ENCODE results near the gene DGLUCY. TPM values are rescaled to one million over a fixed set of nuclear protein-coding genes. Genes with fewer than 3 reads are reported as not detected.

The DGLUCY gene
- polyA plus RNA-seq, 1 experiment, result 22.1 TPM

DNA sequence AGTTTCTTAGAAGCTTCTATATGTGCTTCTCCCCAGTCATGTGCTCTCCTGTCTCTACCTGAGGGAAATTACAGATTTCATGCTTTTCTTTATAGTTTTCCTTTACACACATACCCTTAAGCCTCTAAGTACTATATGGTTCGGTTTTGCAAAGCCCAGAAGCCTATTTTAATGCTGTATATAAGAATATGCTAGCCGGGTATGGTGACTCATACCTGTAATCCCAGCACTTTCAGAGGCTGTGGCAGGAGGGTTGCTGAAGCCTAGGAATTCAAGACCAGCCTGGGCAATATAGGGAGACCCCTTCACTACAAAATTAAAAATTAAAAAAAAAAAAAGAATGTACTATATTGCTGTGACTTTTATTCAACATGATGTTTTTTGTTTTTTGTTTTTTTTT is 15.4 kb downstream of the DGLUCY start:
- H3K27me3 ChIP-seq (ENCODE audit: control insufficient read depth, insufficient read depth, low read length), result no peaks in the 10 kb centered on the region
- POLR2A ChIA-PET, result no interaction called here

DNA sequence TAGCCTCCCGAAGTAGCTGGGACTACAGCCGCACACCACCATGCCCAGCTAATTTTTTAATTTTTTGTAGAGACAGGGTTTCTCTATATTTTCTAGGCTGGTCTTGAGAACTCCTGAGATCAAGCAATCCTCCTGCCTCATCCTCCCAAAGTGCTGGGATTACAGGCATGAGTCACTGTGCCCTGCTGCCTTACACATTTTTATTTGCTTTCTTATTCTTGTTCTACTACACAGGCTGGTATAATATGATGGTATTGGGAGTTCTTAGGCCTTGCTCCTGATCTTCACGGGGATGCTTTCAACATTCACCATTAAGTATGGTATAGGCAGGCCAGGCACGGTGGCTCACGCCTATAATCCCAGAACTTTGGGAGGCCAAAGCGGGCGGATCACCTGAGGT is 21.2 kb downstream of the DGLUCY start:
- TF ChIP-seq, protein P1, sequence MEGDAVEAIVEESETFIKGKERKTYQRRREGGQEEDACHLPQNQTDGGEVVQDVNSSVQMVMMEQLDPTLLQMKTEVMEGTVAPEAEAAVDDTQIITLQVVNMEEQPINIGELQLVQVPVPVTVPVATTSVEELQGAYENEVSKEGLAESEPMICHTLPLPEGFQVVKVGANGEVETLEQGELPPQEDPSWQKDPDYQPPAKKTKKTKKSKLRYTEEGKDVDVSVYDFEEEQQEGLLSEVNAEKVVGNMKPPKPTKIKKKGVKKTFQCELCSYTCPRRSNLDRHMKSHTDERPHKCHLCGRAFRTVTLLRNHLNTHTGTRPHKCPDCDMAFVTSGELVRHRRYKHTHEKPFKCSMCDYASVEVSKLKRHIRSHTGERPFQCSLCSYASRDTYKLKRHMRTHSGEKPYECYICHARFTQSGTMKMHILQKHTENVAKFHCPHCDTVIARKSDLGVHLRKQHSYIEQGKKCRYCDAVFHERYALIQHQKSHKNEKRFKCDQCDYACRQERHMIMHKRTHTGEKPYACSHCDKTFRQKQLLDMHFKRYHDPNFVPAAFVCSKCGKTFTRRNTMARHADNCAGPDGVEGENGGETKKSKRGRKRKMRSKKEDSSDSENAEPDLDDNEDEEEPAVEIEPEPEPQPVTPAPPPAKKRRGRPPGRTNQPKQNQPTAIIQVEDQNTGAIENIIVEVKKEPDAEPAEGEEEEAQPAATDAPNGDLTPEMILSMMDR (IDR thresholded peaks at IDR 0.05; ENCODE audit: low read depth, low read length), result no peak
- Histone ChIP-seq H3K9me3 (ENCODE audit: control insufficient read depth, insufficient read depth, low read length) (no peaks in the 10 kb centered on the region), H3K27me3 (ENCODE audit: control insufficient read depth, insufficient read depth, low read length) (no peaks in the 10 kb centered on the region), H3K4me3 (ENCODE audit: low read depth, low read length) (no peak overlapping the region), H3K27ac (ENCODE audit: low read depth, low read length) (no peak overlapping the region)
- POLR2A ChIA-PET, result no interaction called here
- CTCF ChIA-PET, result interaction anchor here (0.6 kb wide), 1 partner anchor 41 kb away, joined by 6 read pairs; no protein-coding TSS in a partner anchor
- no peak for DNase-seq (ENCODE audit: low read depth, low spot score)

More for the DNA sequence above, 15.4 kb downstream of the DGLUCY start:
- Histone ChIP-seq H3K4me3 (ENCODE audit: low read depth, low read length) (no peak overlapping the region), H3K9me3 (ENCODE audit: control insufficient read depth, insufficient read depth, low read length) (peaks cover 11% of the 10 kb centered on the region), H3K27ac (ENCODE audit: low read depth, low read length) (no peak overlapping the region)
- TF ChIP-seq, protein P1 (IDR thresholded peaks at IDR 0.05; ENCODE audit: low read depth, low read length), result no peak
- CTCF ChIA-PET, result no interaction called here
- DNase-seq (ENCODE audit: low read depth, low spot score), result no peak

DNA sequence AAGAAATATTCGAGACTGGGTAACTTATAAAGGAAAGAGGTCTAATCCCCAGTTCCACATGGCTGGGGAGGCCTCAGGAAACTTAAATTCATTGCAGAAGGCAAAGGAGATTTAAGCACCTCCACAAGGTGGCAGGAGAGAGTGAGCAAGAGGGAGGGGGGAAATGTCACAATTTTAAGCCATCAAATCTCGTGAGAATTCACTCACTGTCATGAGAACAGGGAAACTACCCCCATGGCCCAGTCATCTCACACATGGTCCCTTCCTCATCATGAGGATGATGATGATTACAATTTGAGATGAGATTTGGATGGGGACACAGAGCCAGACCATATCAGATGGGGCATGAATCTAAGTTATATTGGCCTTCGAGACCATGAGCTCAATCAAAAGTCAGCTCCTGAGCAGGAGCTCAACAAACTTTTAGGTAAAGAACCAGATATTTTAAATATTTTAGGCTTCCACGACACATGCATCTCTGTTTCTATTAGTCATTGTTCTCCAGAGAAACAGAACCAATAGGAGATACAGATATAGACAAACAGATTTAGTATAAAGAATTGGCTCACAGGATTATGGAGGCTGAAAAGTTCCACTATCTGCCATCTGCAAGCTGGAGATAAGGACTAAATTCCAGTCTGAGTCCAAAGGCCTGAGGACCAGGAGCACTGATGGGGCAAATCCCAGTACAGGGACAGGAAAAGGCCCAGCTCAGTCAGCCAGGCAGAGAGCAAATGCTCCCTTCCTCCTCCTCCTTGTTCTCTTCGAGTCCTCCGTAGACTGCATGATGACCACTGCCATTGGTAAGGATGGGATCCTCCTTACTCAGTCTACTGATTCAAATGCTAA is 24.9 kb downstream of the DGLUCY start:
- ChIA-PET POLR2A (no interaction called here), CTCF (interaction anchor here (0.6 to 3.5 kb wide), 8 partner anchors 9 to 697 kb away, joined by 3 to 37 read pairs (median 8); partner anchors contain the start of gene DGLUCY)
- Histone ChIP-seq H3K27me3 (ENCODE audit: control insufficient read depth, insufficient read depth, low read length) (no peaks in the 10 kb centered on the region), H3K4me3 (ENCODE audit: low read depth, low read length) (no peak overlapping the region), H3K9me3 (ENCODE audit: control insufficient read depth, insufficient read depth, low read length) (no peaks in the 10 kb centered on the region), H3K27ac (ENCODE audit: low read depth, low read length) (no peak overlapping the region)
- no peak for DNase-seq (ENCODE audit: low read depth, low spot score)
- TF ChIP-seq, protein P1 (IDR thresholded peaks at IDR 0.05; ENCODE audit: low read depth, low read length), result peak; percentile 54

DNA sequence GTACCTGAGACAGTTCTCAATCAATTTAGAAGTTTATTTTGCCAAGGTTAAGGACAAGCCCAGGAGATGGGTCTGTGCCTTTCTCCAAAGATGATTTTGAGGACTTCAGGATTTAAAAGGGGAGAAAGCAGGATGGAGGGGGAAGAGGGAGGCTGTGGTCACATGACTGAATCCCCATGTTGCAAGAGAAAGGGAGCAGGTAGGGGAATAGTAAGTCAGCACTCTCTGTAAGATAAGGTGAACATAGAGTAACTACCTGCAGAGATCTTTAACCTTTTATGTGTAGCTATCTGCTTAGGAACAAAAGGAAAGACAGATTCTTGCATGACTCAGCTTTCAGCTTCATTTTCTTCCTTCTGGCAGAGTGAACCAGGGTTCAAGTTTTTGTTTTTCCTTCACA is 25.9 kb downstream of the DGLUCY start:
- no peak for DNase-seq (ENCODE audit: low read depth, low spot score)
- Histone ChIP-seq H3K4me3 (ENCODE audit: low read depth, low read length) (no peak overlapping the region), H3K27ac (ENCODE audit: low read depth, low read length) (no peak overlapping the region), H3K27me3 (ENCODE audit: control insufficient read depth, insufficient read depth, low read length) (no peaks in the 10 kb centered on the region), H3K9me3 (ENCODE audit: control insufficient read depth, insufficient read depth, low read length) (no peaks in the 10 kb centered on the region)
- ChIA-PET POLR2A (no interaction called here), CTCF (interaction anchor here (1.2 to 3.5 kb wide), 6 partner anchors 10 to 38 kb away, joined by 3 to 37 read pairs (median 8); partner anchors contain the start of gene DGLUCY)
- TF ChIP-seq, protein P1 (IDR thresholded peaks at IDR 0.05; ENCODE audit: low read depth, low read length), result no peak

DNA sequence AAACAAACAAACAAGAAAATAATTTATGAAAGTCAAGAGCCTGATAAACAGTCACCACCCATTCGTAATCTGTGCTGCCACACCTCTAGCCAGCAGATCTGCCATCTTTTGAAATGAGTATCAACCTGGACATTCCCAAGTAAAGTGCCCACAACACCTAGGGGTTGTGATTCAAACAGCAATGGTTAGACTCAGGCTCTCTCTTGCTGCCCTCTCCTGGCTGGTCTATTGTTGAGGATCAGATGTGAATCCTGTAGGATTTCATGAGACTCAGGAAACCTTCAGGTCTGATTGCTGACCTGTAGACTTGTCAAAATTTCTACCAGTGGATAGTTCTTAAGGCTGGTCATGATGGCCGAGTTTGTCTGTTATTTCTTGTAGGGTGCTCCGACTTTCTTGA is 26.8 kb downstream of the DGLUCY start:
- Histone ChIP-seq H3K27me3 (ENCODE audit: control insufficient read depth, insufficient read depth, low read length) (peaks cover 5% of the 10 kb centered on the region), H3K4me3 (ENCODE audit: low read depth, low read length) (no peak overlapping the region), H3K9me3 (ENCODE audit: control insufficient read depth, insufficient read depth, low read length) (no peaks in the 10 kb centered on the region), H3K27ac (ENCODE audit: low read depth, low read length) (no peak overlapping the region)
- TF ChIP-seq, protein P1 (IDR thresholded peaks at IDR 0.05; ENCODE audit: low read depth, low read length), result peak; percentile 47
- DNase-seq (ENCODE audit: low read depth, low spot score), result no peak
- CTCF ChIA-PET, result interaction anchor here (0.6 to 3.5 kb wide), 5 partner anchors 27 to 419 kb away, joined by 3 to 37 read pairs (median 3); no protein-coding TSS in a partner anchor
- POLR2A ChIA-PET, result no interaction called here
